Activated naive CD8-positive, alpha-beta T cell treated with anti-CD3 and anti-CD28 coated beads, Interleukin-2, amount 50 U/mL, for 24 hours (primary cell): ENCODE results near the gene FSCN2.

Source experiments
- ATAC-seq: fragments of 150-1000 bp; cut with Tn5 transposase; one replicate; pipeline ENCODE4 v1.10.0; 2021
- DNase-seq: peaks from one replicate; pipeline ENCODE4 v3.0.0; 2021
- H3K27ac Mint-ChIP-seq: one replicate; pipeline ENCODE4 v1.8.0; 2021; ENCODE audit warnings: mild to moderate bottlenecking, mixed read lengths
- H3K27me3 Mint-ChIP-seq: one replicate; pipeline ENCODE4 v1.8.0; 2021; ENCODE audit warnings: mixed read lengths
- H3K36me3 Mint-ChIP-seq: one replicate; pipeline ENCODE4 v1.8.0; 2021; ENCODE audit warnings: low read depth, mixed read lengths
- H3K4me1 Mint-ChIP-seq: one replicate; pipeline ENCODE4 v1.8.0; 2021; ENCODE audit warnings: mixed read lengths
- H3K4me3 Mint-ChIP-seq: one replicate; pipeline ENCODE4 v1.8.0; 2021; ENCODE audit warnings: mild to moderate bottlenecking, moderate library complexity, mixed read lengths
- H3K9me3 Mint-ChIP-seq: one replicate; pipeline ENCODE4 v1.8.0; 2021; ENCODE audit warnings: mixed read lengths

Gene FSCN2

GRCh38 chr17:81527591-81528383 is at the start of gene FSCN2:
TSS of gene FSCN2 (plus strand) at chr17:81528377. CDS start at chr17:81528532, 155 bp downstream.
- Mint-ChIP-seq H3K36me3 (no peaks in the 10 kb centered on the region), H3K4me3 (no peak within 1 kb of the TSS), H3K27me3 (peaks cover 6% of the 10 kb centered on the region), H3K27ac (no peak within 1 kb of the TSS), H3K9me3 (no peaks in the 10 kb centered on the region), H3K4me1 (no peaks in the 10 kb centered on the region)
- DNase-seq (no peak), ATAC-seq (no peak)

GRCh38 chr17:81479175-81480071 is 48.8 kb upstream of the FSCN2 start:
- Mint-ChIP-seq H3K27me3 (peaks cover 23% of the 10 kb centered on the region), H3K4me3 (no peak overlapping the region), H3K27ac (no peak overlapping the region), H3K36me3 (no peaks in the 10 kb centered on the region), H3K9me3 (no peaks in the 10 kb centered on the region), H3K4me1 (peaks cover 22% of the 10 kb centered on the region)
- ATAC-seq (no peak), DNase-seq (no peak)

GRCh38 chr17:81480140-81481072 is 47.8 kb upstream of the FSCN2 start:
- no peak overlapping the region for H3K4me3 Mint-ChIP-seq
- H3K27ac Mint-ChIP-seq = no peak overlapping the region
- peaks cover 23% of the 10 kb centered on the region for H3K27me3 Mint-ChIP-seq
- H3K9me3 Mint-ChIP-seq = no peaks in the 10 kb centered on the region
- DNase-seq (no peak), ATAC-seq (no peak)
- H3K36me3 Mint-ChIP-seq = no peaks in the 10 kb centered on the region
- H3K4me1 Mint-ChIP-seq = peaks cover 22% of the 10 kb centered on the region

- Mint-ChIP-seq H3K27ac (no peak overlapping the region), H3K4me1 (peaks cover 27% of the 10 kb centered on the region), H3K4me3 (peak overlapping the region; percentile 42), H3K27me3 (peaks cover 27% of the 10 kb centered on the region), H3K9me3 (no peaks in the 10 kb centered on the region), H3K36me3 (no peaks in the 10 kb centered on the region)
- DNase-seq (peak; percentile 61), ATAC-seq (peak; percentile 16)
Measured at GRCh38 chr17:81481073-81481799, 46.9 kb upstream of the FSCN2 start.

- Mint-ChIP-seq H3K4me3 (peak overlapping the region; percentile 42), H3K36me3 (no peaks in the 10 kb centered on the region), H3K27ac (no peak overlapping the region), H3K9me3 (no peaks in the 10 kb centered on the region), H3K27me3 (peaks cover 30% of the 10 kb centered on the region), H3K4me1 (peaks cover 33% of the 10 kb centered on the region)
- no peak for ATAC-seq
- no peak for DNase-seq
Measured at GRCh38 chr17:81481815-81482505, 46.2 kb upstream of the FSCN2 start.

GRCh38 chr17:81482673-81483072 is 45.5 kb upstream of the FSCN2 start:
- no peaks in the 10 kb centered on the region for H3K9me3 Mint-ChIP-seq
- no peaks in the 10 kb centered on the region for H3K36me3 Mint-ChIP-seq
- H3K4me3 Mint-ChIP-seq = no peak overlapping the region
- no peak for ATAC-seq
- H3K4me1 Mint-ChIP-seq = peaks cover 37% of the 10 kb centered on the region
- no peak overlapping the region for H3K27ac Mint-ChIP-seq
- H3K27me3 Mint-ChIP-seq = peaks cover 30% of the 10 kb centered on the region
- DNase-seq = no peak

- no peaks in the 10 kb centered on the region for H3K9me3 Mint-ChIP-seq
- DNase-seq = peak; percentile 67
- no peak overlapping the region for H3K4me3 Mint-ChIP-seq
- no peak overlapping the region for H3K27ac Mint-ChIP-seq
- peak; percentile 33 for ATAC-seq
- peaks cover 37% of the 10 kb centered on the region for H3K4me1 Mint-ChIP-seq
- no peaks in the 10 kb centered on the region for H3K36me3 Mint-ChIP-seq
- H3K27me3 Mint-ChIP-seq = peaks cover 30% of the 10 kb centered on the region
Measured at GRCh38 chr17:81483085-81483861, 44.9 kb upstream of the FSCN2 start.

- Mint-ChIP-seq H3K9me3 (no peaks in the 10 kb centered on the region), H3K4me3 (no peak overlapping the region), H3K27ac (no peak overlapping the region), H3K36me3 (no peaks in the 10 kb centered on the region), H3K4me1 (peaks cover 37% of the 10 kb centered on the region), H3K27me3 (peaks cover 30% of the 10 kb centered on the region)
- no peak for ATAC-seq
- DNase-seq = no peak
Measured at GRCh38 chr17:81483862-81484194, 44.3 kb upstream of the FSCN2 start.

GRCh38 chr17:81484195-81484979 is 43.8 kb upstream of the FSCN2 start:
- peak; percentile 93 for DNase-seq
- peaks cover 37% of the 10 kb centered on the region for H3K4me1 Mint-ChIP-seq
- H3K27ac Mint-ChIP-seq = no peak overlapping the region
- H3K4me3 Mint-ChIP-seq = no peak overlapping the region
- no peaks in the 10 kb centered on the region for H3K9me3 Mint-ChIP-seq
- no peaks in the 10 kb centered on the region for H3K36me3 Mint-ChIP-seq
- peak; percentile 55 for ATAC-seq
- H3K27me3 Mint-ChIP-seq = peaks cover 30% of the 10 kb centered on the region

- no peak for ATAC-seq
- Mint-ChIP-seq H3K27me3 (peaks cover 28% of the 10 kb centered on the region), H3K4me1 (peaks cover 41% of the 10 kb centered on the region), H3K27ac (peak overlapping the region; percentile 26), H3K36me3 (no peaks in the 10 kb centered on the region), H3K9me3 (no peaks in the 10 kb centered on the region), H3K4me3 (peak overlapping the region; percentile 1)
- no peak for DNase-seq
Measured at GRCh38 chr17:81486199-81486810, 41.9 kb upstream of the FSCN2 start.

- Mint-ChIP-seq H3K9me3 (no peaks in the 10 kb centered on the region), H3K27ac (no peak overlapping the region), H3K4me3 (no peak overlapping the region), H3K4me1 (peaks cover 35% of the 10 kb centered on the region), H3K27me3 (peaks cover 23% of the 10 kb centered on the region), H3K36me3 (no peaks in the 10 kb centered on the region)
- DNase-seq (no peak), ATAC-seq (no peak)
Measured at GRCh38 chr17:81487089-81487486, 41.1 kb upstream of the FSCN2 start.
